ENCODE measurements around the gene FREM1.

FREM1 gene

DNA sequence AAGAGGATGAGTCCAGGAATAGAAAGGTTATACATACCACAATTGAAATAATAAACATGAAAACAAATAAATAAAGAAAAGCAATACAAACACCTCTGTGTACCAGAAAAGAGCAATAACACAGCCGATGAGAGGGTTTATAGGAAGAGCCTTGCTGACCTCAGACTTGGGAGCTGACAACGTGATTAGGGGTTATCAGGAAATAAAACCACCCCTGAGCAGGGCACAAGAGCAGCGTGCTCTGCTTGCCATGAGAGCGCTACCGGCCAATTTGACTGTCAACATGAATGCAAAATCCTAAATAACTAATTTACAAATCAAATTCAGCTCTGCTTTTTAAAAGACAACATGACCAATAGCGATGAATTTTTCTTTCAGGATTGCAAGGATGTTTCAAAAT lies 2.6 kb upstream of the FREM1 start:
- no peak for DNase-seq (ENCODE audit: low read depth in 1 of 2, low spot score in 1 of 2)

DNA sequence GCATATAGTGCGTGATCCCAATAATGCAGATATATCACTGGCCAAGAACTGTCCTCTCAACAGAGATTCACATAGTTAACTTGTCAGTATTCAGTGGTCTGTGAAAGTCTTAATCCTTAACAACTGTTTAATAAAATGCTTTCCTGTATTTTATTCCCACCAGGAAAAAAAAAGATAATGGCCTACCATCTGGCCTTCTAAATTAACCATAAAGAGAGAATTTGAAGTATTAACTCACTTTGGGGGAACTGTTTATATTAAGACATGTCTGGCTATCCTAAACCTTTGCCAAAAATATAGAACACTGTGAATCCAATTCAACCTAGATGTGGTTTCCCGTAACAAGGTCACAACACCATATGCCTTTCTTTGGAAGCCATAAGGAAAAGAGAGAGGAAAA lies 818 bp upstream of the FREM1 start:
- no peak for DNase-seq (ENCODE audit: low read depth in 1 of 2, low spot score in 1 of 2)

DNA sequence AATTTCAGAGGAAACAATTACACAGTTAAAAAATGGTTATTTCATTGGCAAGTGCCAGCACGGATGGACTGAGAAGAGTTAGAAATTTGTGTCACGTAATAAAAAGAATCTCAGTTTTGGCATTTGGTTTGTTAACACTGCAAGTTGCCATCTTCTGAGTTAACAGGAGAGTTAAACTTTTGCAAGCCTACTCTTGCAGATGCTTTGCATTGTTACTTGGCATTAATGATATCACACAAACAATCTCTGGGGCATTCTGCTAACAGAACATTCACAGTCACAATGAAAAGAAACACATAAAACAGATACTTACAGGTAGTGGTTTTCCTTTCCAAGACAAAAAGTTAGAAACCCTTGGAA lies 647 bp downstream of the FREM1 start:
- DNase-seq (ENCODE audit: low read depth in 1 of 2, low spot score in 1 of 2) = no peak

DNA sequence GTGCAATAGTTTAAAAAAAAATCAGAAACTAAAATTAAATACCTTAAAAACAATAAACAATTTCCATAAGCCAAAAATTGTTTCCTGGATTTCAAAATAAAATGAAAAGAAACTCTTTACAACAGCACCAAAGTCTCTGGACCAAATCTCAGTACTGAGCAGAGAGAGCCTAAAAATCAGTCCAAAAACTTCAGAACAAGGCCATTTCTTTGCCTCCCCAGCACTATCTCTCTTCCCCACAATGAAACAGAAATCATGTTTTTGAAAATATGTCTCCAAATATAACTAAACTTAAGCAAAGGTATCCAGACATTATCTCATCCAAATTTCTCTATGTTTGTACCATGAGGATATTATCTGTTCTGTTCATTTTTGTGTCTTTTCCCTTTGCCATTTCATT lies 1.0 kb downstream of the FREM1 start:
- DNase-seq (ENCODE audit: low read depth in 1 of 2, low spot score in 1 of 2) = no peak

DNA sequence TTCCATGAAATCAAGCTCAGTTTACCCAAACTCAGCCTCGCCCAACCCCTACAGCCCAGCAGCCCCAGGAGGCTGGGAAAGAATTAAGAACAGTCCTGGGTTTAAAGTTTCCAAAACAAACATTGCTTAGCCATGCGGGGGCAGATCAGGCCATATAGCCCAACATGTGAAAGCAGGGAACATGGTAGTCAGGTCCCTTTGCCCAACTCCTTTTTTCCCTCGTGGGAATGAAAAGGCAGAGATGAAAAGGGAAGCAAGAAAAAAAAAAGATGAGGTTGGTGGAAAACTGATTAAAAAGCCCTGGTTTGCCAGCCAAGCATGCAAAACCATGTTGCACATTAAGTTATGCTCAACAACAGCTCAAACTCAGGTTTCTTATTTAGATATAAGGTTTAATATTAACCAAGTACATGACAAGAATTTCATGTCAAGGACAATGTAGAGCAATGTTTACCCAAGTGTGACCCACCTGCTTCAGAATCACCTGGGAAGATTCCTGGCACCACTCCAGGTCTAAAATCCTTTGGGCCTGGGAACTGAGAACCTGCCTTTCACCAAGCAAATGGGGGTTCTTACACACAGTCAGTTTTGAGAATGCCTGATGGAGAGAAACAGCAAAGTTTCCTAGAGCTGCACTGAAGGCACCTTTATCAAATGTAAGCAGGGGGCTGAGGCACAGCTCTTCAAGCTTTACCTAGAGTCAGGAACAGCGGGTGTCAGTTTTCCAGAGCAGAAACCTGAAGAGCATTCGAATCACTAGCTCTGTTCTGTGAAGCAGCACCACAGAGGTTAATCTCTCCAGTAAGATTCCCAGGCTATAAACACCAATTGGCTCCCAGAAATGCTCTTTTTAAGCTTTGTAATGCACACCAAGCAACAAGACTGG lies 1.7 kb downstream of the FREM1 start:
- DNase-seq (ENCODE audit: low read depth in 1 of 2, low spot score in 1 of 2) = no peak

DNA sequence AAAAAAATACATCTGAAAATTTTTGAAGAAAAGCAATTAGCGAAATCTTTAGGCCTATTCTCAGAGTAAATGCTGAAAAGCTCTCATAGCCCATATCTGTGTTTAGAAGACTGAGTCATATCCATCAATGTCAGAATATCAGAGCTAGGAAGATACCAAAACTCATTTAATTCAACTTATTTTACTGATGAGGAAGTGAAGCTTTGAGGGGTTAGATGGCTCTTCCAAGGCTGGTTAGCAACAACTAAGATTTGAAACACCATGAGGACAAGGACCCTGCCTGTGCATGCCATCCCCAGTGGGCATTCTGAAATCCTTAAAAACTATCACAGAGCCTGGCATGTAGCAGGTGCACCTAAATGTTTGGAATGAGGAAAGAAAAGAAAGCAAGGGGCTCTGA lies 2.5 kb downstream of the FREM1 start:
- DNase-seq (ENCODE audit: low read depth in 1 of 2, low spot score in 1 of 2) = no peak

DNA sequence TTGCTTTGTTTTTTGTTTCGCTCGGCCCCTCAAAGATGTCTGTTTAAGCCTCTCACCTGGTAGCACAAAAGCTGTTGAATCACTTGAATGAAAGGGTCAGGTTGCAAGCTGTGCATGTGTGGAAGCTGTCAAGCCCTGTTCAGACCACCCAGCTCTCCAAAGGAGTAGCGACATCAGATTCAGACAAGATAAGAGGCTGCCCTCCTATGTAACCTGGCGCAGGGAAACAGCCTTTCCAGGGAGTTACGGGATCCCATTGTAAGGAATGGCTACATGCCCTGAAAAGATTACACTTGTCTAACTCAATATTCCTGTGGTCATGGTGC lies 2.9 kb downstream of the FREM1 start:
- DNase-seq (ENCODE audit: low read depth in 1 of 2, low spot score in 1 of 2) = no peak

DNA sequence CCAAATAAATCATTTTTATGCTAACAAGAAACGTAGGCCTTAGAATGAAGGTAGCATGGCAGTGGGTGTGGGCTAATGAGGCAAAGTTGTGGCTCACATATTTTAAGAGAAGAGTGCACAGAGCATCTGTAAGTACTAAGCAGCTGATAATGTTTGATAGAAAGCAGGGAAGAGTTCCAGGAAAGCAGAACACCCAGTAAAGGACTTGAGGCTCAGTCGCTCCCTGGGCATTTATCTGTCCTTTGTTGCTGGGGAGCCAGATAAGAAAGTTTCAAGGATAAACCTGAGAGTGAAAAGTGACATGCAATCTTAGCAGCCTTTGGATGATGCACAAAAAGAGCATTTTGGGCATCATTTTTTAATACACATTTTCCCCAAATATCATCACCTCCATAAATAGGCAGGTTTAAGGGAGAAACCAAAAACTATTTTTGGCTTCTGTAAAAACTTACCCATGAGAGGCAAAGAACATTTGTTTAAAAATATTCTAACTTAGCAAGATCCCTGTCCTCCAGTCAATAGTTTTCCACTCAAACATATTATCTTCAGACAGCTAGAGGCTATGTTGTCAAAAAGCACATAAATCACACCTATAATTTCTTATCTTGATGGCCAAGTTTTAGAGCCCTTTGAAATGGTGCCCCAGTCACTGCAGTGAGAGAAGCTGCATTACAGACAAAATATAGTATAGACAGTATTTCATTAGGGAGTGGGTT lies 3.4 kb downstream of the FREM1 start:
- no peak for DNase-seq (ENCODE audit: low read depth in 1 of 2, low spot score in 1 of 2)

DNA sequence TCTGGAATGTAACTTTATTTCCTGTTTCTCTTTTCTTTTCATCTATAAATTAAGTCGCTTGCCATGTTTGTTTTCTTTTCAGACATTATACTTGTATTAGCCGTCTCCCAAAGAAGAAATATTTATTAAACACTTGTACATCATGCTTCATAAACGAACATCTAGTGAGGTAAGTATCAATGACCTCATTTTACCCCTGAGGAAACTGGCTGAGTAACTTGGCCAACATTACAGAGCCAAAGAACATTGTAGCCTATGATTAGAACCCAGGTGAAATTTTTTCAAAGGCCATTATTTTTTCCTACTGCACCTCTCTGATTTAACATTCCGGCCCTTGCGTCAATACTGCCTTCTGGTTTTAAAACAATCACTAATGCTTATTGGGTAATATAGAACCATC lies 4.2 kb downstream of the FREM1 start:
- no peak for DNase-seq (ENCODE audit: low read depth in 1 of 2, low spot score in 1 of 2)

DNA sequence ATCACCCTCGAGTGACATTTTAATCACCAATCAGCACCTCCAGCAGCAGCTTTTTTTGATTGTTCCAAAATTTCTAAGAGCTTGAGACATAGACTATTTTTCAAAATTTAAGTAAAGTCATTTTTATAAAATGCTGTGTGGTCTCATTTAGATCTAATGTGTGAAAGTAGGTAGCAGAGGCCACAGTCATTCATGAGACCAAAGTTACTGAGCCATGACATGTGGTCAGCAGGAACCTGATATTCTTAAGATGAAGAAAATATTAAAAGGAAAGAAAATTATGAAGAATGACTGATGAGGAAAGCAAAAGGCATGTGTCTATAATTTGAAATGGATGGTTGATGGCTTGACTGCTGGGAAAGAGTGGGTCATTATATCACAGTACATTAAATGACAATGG lies 7.2 kb downstream of the FREM1 start:
- DNase-seq (ENCODE audit: low read depth in 1 of 2, low spot score in 1 of 2) = no peak

DNA sequence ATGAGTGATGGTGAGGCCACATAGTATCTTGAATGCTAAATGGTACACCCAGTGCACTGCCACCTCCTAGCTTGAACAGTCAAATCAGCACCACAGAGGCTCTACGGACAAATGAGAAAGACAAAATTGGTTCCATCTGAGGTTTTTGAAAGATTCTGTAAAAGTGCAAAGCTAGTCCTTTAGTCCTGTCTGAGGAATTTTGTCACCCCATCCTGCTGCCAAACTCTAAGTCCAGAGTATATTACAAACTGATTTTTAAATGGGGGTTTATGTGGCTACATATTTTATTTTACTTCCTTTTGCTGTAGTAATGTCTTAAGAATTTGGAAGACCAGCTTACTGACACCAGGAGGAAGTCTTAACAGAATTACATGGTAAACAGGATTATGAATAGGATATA lies 7.7 kb downstream of the FREM1 start:
- DNase-seq (ENCODE audit: low read depth in 1 of 2, low spot score in 1 of 2) = no peak

DNA sequence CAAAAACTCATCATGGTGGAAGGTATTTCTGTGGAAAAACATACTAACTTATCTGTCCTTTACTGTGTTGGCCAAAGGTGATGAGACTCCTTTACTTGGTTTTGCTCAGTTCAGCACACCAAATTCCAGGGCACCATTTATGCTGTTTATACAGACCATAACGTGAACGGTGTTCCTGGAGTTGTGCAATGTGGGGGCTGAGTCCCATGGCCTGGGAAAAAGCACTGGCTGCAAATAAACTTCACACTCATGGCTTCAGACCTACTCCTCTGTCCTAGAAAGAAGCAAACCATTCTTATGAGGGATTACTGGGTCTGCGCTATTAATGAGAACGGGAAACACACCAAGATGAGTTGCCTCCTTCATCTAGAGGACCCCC lies 10.4 kb downstream of the FREM1 start:
- DNase-seq (ENCODE audit: low read depth in 1 of 2, low spot score in 1 of 2) = no peak

DNA sequence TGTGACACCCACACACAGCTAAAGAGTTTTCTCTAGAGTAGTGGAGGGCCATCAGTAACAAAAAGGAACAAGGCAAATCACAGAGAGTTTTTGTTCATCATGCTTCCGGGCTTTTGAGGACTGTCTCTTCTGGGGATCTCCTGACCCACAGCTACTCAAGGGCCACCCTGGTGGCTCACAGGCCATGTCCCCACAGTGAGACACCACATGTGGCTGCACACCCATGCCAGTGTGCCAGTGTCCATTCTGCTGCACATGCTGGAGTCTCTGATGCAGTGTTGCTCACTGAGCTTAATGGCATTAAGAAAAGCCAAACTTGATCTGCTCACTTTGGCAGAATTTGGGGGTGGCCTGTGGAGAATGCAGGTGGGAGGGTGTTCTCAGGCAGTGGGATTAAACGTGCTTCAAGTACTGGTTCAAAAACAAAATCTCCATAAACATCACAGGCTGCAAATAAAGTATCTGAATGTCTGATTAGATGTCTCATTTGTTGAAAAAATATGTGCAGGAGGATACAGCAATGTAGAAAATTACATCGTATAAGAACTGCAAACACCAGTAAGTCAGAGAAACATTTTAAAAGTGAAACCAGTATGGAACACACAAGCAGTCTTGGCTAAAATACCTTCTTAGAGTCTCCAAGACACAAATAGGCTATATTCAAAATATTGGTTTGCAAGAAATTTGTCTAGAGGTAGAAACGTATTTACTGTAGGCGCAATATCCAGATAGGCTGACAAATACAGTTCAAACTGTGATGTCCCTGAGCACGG lies 11.0 kb downstream of the FREM1 start:
- no peak for DNase-seq (ENCODE audit: low read depth in 1 of 2, low spot score in 1 of 2)

DNA sequence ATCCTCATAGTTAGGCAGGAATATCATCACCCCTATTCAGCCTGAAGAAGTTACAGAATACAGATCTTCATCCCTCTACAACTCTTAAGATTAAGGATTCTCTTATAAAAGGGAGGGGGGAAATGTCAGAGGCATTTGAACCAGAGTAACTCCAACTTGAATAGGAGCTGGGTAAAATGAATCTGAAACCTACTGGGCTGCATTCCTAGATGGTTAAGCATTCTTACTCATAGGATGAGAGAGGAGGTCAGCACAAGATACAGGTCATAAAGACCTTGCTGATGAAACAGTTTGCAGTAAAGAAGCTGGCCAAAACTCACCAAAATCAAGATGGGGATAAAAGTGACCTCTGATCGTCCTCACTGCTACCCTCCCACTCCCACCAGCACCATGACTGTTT lies 14.4 kb downstream of the FREM1 start:
- DNase-seq (ENCODE audit: low read depth in 1 of 2, low spot score in 1 of 2) = no peak

DNA sequence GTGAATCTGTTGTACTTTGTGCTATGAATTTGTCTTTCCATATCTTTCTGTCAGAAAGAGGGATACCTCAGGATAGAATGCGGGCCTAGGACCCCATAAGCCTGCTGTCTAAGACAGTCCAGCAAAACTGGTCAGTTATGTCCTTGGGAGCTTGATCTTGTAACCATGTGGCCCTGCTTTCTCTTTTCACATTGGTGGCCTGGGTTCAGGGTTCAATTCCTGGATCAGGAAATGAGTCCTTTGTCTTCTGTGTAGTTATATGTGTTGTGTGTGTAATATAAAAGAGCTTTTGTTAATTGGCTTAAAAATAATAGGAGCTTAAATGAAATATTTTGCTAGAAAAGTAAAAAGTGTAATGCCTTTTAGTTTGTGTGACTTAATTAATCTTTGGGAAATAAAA lies 16.9 kb downstream of the FREM1 start:
- no peak for DNase-seq (ENCODE audit: low read depth in 1 of 2, low spot score in 1 of 2)

DNA sequence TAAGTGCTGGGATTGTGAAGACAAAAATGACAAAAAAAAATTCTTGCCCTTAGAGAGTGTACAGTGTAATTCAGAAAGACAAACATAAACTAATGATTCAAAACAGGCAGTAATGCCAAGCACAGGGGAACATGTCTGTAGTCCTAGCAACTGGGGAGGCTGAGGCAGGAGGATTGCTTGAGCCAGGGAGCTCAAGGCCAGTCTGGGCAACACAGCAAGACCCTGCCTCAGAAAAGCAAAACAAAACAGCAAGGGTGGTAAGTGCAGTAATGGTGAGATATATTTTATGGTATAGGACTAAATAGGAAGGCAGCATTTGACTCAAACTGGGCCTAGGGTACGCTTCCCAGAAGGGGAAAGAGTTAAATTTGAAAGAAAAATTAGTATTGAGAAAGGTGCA lies 18.9 kb downstream of the FREM1 start:
- DNase-seq (ENCODE audit: low read depth in 1 of 2, low spot score in 1 of 2) = no peak

DNA sequence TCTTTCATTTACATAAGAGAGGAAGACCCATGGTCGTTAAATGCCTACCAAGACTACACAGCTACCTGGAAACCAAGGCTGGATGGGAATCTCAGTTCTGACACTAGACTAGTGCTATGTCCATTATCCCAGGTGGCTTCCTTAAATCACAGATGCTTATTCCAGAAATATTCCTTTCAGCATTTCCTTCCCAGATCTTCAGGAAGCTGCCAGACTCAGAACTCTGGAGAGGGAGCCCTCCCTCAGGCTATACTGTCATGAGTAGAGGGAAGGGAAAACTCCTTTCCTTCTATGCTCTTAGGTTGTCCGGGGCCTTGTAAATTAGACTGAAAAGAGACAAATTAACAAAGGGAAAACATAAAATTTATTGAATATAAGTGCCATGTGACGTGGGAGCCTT lies 20.8 kb downstream of the FREM1 start:
- no peak for DNase-seq (ENCODE audit: low read depth in 1 of 2, low spot score in 1 of 2)

DNA sequence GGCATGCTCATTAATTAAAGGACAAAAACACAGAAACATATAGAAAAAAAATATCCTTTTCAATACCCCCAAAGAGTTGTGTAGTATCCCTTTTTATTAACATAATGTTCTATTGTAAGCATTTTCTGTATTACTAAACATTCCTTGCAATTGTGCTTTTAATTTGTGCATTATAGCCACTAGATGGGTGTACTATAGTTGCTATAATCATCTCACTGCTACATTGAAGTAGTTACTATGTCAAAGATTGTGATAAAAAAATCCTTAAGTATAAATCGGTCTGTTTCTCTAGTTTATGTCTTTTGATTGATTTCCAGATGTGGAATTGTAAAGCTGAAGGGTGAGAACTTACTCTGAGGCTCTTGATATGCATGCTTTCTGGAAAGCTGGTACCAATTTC lies 21.4 kb downstream of the FREM1 start:
- no peak for DNase-seq (ENCODE audit: low read depth in 1 of 2, low spot score in 1 of 2)

DNA sequence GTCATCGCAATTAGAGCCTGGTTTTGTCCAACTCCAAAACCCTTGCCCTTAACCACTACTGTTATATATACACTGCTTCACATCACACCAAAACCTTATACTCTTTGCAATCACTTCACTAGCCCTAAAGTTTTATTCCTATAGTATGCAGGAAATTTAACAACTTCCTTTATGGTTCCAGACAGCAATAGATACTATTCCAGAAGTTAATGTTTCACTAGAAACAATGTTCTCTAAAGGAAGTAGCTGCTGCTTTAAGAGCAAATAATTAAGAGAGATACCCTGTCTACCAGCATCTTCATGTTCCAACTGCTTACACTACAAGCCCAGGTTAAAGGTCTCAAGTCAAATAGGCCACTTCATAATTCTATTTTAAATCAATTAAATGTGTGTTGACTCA lies 22.0 kb downstream of the FREM1 start:
- DNase-seq (ENCODE audit: low read depth in 1 of 2, low spot score in 1 of 2) = no peak

DNA sequence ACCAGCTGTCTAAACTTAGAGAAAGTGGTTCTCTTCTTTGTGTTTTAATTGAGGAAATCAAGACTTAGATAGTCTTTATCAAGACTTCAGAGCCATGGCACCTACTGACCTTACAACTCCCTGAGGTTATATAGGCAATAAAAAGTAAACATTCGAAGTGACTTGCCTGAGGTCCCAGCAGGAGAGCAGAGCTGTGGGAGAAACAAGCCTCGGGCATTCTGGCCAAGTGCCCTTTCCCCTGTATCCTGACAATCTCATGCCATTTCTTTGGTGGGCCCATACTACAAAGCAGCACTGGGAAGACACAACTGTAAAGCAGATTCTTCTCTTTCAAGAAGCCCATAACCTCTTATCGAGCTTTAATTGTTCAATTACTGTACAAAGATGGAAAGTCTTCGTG lies 23.1 kb downstream of the FREM1 start:
- DNase-seq (ENCODE audit: low read depth in 1 of 2, low spot score in 1 of 2) = no peak

DNA sequence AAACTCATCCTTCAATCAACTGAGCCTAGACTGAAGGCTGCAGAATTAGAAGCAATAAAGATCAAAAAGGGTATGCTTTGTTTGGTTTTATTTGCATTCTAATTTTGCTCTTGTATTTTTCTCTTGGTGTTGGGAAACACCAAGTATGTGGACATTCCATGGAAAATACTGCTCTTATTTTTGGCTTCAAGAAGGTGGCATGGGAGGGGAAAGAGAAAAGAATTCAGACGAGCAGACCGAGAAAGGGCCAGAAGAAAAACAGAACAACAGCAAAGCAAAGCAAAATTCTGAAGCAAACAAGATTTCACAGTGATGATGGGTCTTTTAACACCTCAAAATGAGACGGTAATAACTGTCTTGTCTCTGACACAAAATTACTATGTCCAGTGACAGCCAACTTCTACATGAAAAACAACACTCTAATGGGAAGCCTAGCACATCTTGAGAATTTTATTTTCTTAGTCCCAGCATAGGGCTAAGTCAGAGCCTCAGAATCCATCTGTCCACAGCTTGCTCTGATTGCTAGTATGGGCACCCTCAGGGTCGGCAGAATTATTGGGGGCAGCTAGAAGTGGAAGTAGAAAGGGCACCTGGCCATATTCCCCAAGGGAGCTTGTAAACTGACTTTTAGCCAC lies 26.8 kb downstream of the FREM1 start:
- no peak for DNase-seq (ENCODE audit: low read depth in 1 of 2, low spot score in 1 of 2)

DNA sequence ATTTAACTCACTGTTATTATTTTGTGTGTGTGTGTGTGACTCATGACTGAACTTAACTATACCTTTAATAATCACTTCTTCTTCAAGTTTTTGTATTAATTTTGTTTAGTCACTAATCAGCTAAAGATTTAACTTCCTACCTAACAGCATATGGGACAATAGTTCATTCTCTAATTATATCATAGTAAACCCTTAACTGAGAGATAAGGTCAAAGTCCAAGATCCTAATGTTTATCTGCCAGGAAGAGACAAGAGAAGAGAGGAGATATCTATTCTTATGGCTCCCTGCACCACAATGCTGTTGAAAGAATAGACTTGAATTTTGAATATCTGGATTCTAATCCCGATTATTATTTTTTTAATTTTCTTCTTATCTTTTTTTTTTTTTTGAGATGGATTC lies 28.1 kb downstream of the FREM1 start:
- DNase-seq (ENCODE audit: low read depth in 1 of 2, low spot score in 1 of 2) = no peak

Measured in stimulated activated CD4-positive, alpha-beta T cell treated with anti-CD3 and anti-CD28 coated beads, Interleukin-15, amount 100 ng/mL, for 1 hour (primary cell).